GM13977 (cell line): Measurements from ENCODE around the gene LRCH3.

Experiments
- DNase-seq: peaks from one replicate; pipeline ENCODE4 v3.0.0; 2012; ENCODE audit warnings: low spot score
- in situ Hi-C: fragments of 300-500 bp; cut with MboI; formaldehyde crosslinking; loops from one replicate; pipeline ENCODE4 v1.12.0; 2022; ENCODE audit warnings: low sequenced_read_pairs, low pct_unique_long_range_greater_than_20kb, mixed read lengths, inconsistent platforms; ENCODE audit not compliant: unreplicated experiment
- TF ChIP-seq, protein P1 (sequence below): IDR thresholded peaks from 2 replicates; pipeline ENCODE4 v1.5.1; 2012; ENCODE audit warnings: mild to moderate bottlenecking, control low read depth; ENCODE audit not compliant: insufficient read depth; ENCODE audit errors: extremely low read depth, missing control alignments

Gene LRCH3

DNA sequence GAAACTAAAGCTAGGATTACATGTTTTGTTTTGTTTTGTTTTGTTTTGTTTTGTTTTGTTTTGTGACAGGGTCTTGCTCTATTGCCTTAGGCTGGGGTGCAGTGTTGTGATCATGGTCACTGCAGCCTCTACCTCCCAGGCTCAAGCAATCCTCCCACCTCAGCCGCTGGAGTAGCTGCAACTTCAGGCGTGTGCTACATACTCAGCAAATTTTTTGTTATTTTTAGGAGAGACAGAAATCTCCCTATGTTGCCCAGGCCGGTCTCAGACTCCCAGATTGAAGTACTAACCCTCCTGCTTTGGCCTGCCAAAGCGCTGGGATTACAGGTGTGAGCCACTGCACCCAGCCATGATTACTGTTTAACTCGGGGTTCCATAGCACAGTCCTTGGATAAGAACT lies 50.7 kb downstream of the LRCH3 start:
- no peak for DNase-seq
- in situ Hi-C loops, result no loop called here
- TF ChIP-seq, protein P1, sequence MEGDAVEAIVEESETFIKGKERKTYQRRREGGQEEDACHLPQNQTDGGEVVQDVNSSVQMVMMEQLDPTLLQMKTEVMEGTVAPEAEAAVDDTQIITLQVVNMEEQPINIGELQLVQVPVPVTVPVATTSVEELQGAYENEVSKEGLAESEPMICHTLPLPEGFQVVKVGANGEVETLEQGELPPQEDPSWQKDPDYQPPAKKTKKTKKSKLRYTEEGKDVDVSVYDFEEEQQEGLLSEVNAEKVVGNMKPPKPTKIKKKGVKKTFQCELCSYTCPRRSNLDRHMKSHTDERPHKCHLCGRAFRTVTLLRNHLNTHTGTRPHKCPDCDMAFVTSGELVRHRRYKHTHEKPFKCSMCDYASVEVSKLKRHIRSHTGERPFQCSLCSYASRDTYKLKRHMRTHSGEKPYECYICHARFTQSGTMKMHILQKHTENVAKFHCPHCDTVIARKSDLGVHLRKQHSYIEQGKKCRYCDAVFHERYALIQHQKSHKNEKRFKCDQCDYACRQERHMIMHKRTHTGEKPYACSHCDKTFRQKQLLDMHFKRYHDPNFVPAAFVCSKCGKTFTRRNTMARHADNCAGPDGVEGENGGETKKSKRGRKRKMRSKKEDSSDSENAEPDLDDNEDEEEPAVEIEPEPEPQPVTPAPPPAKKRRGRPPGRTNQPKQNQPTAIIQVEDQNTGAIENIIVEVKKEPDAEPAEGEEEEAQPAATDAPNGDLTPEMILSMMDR, result no peak

DNA sequence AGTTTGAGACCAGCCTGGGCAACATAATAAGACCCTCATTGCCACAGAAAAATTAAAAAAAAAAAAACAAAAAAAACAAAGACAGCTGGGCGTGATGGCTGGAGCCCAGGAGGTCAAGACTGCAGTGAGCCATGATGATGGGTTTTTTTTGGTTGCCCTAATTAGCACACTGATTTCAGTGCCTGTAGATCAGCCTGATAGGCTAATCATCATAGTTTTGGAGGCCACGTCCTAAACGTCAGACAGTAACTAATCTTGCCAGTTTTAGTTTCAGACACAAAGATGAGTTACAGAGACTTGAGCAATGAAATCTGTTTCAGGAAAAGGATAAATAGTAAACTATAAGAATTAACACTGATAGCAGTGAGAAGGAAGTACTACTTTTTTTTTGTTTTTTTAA lies 55.4 kb downstream of the LRCH3 start:
- in situ Hi-C loops, result no loop called here
- TF ChIP-seq, protein P1, result no peak
- peak; percentile 26 for DNase-seq

DNA sequence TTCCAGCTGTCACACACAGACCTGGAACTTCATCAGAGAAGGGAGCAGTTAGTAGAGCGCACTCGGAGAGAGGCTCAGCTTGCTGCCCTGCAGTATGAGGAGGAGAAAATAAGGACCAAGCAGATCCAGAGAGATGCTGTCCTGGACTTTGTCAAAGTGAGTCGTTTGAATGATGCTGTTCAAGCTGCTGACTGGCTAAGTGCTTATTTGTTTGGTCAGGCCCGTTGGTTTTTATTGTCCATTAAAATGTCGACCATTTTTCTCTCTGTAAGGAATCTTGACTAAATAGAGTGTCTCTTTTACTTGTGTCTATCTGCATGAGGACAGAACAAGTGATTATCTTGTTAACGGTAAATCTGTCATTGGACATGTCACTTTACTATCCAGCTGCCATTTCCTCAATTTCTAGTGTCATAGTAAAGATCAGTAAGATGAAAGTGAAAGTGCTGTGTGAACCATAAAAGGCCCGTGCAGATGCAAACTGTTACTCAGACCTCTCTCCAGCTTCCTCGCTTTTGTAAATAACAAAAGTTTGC lies 56.9 kb downstream of the LRCH3 start:
- in situ Hi-C loops, result no loop called here
- TF ChIP-seq, protein P1, result no peak
- DNase-seq, result peak; percentile 68

DNA sequence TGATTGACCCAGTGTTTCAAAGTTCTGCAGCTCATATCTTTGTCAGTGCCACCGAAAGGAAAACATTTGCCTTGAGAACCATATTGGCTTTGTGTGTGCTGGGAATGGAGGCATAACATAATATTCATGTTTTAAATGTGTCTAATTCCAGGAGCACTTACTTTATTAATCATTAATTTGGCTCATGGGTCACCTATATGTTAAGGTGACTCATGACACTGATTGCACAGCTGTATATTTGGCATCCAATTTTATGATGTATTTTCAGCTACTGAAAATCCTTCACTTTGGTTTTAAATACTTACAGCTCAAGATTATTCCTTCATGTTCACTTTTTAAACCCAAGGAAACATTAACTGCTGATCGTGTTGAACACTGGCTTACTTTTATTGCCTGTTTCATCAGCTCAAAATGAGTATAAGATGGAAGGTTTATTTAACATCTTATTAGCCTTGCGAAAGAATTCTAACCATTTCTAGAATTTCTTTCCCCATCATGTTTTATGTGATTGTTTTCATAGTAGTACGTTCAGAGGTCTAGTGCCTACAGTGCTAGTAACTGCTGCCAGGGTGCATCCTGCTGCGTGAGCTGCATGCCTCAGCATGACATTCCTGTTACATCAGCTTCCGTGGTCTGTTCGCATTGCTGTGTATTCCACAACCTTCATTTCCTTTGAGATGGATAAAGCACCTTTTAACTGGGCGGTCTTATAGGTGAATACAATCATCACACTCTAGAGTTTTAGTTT lies 63.7 kb downstream of the LRCH3 start:
- in situ Hi-C loops, result no loop called here
- TF ChIP-seq, protein P1, result no peak
- no peak for DNase-seq

DNA sequence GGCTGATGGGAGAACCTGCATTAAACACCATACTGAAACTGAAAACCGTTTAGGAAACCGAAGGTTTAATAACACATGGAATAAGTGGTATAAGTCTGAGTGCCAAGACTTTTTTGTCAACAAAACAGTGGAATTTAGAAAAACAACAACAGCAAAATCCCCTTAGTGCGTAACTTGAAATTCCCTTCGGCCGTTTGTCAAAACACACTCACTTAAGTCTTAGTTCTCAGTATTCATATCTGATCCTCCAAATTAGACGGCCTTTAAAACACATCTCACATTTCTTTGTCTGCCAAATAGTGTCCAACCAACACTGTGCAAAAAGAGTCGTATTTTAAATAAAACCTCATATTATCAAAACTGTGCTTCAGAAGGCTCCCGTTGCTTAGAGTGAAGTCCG lies 64.5 kb downstream of the LRCH3 start:
- DNase-seq, result no peak
- TF ChIP-seq, protein P1, result no peak
- in situ Hi-C loops, result no loop called here

DNA sequence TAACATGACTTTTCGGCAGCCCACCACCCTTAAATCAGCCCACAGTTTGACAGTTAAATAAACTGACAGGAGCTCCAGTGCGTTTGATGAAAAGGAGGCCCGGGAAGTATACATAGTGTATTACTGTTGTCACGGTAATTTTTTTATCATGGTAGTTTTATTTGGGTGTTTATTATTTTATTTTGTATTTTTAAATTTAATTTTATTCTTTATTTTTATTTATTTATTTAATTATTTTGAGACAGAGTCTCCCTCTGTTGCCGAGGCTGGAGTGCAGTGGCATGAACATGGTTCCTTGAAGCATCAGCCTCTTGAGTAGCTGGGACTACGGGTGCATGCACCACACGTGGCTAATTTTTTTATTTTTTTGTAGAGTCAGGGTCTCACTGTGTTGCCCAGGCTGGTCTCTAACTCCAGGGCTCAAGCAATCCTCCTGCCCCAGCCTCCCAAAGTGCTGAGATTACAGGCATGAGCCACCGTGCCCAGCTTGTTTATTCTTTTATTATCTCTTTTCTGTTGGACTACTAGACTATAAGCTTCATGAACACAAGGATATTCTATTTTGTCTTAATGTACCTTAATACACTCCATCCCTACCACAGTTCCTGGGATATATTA lies 65.3 kb downstream of the LRCH3 start:
- no peak for DNase-seq
- in situ Hi-C loops, result no loop called here
- TF ChIP-seq, protein P1, result no peak
